ENCODE data around the gene NAPA.

DNA sequence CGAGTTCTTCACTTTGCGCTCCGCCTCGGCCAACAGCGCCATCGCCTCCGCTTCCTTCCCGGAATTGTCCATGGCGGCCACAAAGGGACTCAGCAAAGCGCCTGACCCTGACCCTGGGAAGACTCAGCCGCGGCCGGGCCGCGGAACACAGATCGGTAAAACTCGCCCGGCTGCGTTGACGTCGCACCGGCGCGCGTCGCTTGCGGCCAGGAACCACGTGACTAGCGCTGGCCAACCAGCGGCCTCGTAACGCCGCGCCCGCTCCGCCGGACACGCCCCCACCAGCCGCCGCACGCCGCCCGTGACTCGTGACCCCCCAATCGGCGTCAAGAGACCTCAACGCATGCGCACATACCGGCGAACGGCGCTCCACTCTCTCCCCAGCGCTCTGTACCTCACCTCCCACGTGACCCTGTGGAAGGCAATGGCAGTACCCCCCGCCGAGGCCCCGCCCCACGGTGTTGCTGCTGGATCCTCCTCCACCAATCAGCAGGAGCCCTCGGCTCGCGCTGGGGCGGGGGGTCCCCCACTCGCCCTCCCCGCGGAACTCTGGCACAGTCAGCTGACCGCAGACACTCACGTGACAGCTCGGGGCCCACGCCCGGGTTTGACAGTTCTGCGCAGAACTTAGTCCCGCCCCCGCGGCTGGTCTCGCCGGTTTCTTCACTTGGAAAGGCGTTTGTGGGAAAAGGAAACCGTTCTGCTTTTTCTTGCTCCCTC is at the start of gene NAPA:
- peak; percentile 94 for TF ChIP-seq POLR2A (IDR thresholded peaks at IDR 0.05)
- TF ChIP-seq, protein P1, sequence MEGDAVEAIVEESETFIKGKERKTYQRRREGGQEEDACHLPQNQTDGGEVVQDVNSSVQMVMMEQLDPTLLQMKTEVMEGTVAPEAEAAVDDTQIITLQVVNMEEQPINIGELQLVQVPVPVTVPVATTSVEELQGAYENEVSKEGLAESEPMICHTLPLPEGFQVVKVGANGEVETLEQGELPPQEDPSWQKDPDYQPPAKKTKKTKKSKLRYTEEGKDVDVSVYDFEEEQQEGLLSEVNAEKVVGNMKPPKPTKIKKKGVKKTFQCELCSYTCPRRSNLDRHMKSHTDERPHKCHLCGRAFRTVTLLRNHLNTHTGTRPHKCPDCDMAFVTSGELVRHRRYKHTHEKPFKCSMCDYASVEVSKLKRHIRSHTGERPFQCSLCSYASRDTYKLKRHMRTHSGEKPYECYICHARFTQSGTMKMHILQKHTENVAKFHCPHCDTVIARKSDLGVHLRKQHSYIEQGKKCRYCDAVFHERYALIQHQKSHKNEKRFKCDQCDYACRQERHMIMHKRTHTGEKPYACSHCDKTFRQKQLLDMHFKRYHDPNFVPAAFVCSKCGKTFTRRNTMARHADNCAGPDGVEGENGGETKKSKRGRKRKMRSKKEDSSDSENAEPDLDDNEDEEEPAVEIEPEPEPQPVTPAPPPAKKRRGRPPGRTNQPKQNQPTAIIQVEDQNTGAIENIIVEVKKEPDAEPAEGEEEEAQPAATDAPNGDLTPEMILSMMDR (IDR thresholded peaks at IDR 0.05), result peak in 1 of 4 experiments; percentile 0

All from gastroesophageal sphincter (tissue), 3 donors.